Measurements from ENCODE around the gene CEPT1.

Gene CEPT1

DNA sequence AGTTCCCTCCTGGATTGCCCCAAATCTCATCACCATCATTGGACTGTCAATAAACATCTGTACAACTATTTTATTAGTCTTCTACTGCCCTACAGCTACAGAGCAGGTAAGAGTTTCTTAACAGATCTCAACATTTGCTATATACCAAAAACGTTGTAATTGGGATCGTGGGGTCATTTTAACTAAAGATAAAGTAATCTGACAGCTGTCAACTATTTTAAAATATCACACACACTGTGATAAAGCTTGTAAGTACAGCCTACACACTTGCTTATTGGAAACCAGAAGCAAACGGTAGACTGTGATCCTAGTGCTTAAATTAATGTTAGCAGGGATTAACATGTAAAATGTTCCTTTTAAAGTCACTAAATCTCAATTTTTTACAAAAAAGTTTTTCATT, 7.9 kb downstream of the CEPT1 start:
- DNase-seq = no peak

- no peak for DNase-seq
These were observed 8.4 kb downstream of the CEPT1 start for GRCh38 chr1:111148376-111148881.

GRCh38 chr1:111151838-111152237, 11.8 kb downstream of the CEPT1 start:
- no peak for DNase-seq

GRCh38 chr1:111154021-111154999, 14.3 kb downstream of the CEPT1 start:
- no peak for DNase-seq

DNA sequence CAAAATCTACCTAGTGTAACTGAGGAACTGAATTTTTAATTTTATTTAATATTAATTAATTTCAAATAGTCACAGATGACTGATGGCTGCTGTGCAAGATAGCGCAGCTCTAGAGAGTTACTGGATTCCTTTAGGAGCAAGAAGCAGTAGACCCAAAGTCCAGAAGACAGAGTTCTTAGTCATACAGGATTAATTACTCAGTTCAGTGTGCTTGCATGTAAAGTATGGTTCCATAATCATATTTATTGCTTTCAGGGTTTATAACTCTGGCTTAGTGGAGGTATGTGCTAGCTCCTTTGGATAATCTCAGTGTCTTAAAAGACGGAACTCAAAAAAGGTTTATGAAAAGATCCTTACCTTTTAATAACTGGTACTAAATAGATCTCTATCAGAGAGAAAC, 17.4 kb downstream of the CEPT1 start:
- DNase-seq = no peak

- no peak for DNase-seq
These were observed 21.9 kb downstream of the CEPT1 start for GRCh38 chr1:111161843-111162487.

- DNase-seq = no peak
These were observed 22.5 kb downstream of the CEPT1 start for GRCh38 chr1:111162488-111162880.

DNA sequence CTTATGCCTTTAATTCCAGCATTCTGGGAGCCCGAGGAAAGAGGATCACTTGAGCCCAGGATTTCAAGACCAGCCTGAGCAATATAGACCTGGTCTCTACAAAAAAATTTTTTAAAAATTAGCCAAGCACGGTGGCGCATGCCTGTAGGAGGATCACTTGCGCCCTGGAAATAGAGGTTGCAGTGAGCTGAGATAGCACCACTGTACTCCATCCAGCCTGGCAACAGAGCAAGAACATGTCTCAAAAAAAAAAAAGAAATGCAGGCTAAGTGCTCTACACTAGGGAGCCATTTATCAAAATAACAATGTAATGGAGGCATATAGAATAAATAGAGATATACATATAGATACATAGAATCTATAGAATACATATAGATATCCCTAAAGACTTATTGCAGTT, 23.3 kb downstream of the CEPT1 start:
- DNase-seq = no peak

DNA sequence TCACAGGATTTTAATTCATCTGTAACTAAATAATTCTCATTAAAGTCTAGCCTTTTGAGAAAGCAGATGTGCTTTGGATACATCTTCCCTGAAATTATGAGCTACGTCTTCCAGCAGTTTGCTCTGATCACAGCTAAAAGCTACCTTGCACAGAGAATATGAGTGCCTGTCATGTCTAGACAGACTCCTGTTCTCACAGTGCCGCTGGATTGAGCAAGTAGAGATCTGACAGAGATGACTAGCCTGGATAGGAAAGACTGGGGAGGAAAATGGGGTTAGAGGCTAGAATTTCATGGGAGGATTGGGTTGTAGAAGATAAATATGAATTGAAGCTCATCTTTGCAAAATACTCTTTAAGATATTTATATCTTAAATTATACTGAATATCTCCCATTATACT, 24.1 kb downstream of the CEPT1 start:
- no peak for DNase-seq

- DNase-seq = no peak
These were observed 32.4 kb downstream of the CEPT1 start for GRCh38 chr1:111172463-111172862.

GRCh38 chr1:111174070-111174469, 34.0 kb downstream of the CEPT1 start:
- DNase-seq = no peak

DNA sequence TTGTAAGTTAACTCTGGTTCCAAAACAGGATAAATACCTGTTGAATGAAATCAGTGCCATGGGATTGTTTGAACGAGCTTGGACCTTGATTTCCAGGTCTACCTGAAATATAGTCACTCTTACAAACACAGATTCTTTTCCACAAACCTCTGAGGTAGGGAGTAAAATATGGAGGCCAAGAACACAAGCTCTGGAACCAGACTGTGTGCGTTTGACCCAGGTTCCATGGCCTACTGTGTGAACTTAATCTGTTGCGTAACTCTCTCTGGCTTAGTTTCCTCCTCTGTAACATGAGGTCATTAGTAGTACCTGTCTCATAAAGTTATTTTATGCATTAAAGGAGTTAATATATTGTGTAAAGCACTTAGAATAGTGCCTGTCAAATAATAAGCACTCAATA, 35.3 kb downstream of the CEPT1 start:
- no peak for DNase-seq

DNA sequence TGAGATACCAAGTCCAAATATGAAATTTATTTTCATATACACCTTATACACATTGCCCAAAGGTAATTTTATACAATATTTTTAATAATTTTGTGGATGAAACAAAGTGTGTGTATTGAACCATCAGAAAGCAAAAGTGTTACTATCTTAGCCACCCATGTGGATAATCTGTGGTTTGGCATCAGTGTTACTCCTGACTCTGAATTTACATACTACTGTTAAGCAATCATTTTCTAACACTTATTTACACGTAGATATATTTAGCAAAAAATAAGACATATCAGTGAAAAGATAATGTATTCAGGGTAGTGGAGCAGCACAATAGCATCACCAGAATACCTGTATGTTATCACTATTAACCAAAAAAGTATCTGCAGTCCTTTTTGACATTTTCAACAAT, 36.7 kb downstream of the CEPT1 start:
- DNase-seq = no peak

GRCh38 chr1:111179968-111180533, 40.0 kb downstream of the CEPT1 start:
- DNase-seq = no peak

DNA sequence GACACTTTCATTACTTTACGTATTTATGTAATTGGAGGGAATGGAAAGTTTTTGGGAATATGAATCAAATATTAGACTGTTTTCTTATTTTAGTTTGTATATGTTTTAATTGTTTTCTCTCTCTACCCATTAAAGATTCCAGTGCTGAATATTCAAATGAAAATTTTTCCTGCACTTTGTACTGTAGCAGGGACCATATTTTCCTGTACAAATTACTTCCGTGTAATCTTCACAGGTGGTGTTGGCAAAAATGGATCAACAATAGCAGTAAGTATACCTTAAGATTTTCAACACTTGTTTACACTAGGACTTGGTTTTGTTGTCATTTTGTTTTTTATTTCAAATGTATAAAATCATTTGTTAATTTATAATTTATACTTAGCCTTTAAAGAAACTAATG, 42.0 kb downstream of the CEPT1 start:
- no peak for DNase-seq

DNA sequence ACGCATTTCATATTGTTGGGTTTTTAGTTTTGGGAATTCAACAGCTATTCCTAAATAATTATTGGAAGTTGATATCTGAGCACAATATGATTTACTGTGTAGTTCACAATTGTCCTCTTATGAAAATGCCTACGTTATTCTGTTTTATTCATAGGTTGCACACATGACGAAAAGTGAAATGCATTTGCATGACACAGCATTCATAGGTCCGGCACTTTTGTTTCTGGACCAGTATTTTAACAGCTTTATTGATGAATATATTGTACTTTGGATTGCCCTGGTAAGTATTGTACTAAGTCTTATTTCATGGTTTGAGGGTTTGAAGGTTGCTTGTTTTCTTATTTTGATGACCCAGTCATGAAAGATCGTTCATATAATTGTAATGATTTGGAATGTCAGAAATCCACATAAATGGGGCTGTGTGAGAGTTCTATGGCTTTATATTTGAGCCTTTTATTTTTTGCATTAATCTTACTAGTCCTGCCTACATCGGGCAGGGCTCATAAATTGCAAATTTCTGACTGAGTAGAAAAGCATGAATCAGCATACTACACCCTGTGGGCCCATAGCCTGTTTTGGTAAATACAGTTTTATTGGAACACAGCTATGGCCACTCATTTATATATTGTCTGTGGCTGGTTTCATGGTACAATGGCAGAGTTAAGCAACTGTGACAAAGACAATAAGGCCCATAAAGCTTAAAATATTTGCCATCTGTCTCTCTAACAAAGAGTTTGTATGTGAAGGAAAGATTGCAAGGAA, 43.5 kb downstream of the CEPT1 start:
- DNase-seq = no peak

DNA sequence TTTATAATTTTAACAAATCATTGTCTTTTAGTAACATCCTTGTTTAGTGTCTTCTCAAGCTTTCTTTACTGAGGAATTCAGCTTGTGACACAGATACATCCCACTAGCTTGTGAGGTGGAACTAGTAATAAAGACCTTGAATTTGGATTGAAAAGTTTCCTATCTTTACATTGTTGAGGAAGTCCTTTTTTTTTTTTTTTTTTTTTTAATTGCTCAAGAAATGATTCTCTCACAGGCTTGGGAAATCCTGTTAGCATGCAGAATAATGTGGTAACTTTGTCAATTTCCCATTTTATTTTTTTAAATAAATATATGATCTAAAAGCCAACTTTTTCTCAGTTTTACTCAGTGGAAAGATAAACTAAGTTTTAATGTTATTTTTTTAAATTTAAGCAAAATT, 44.6 kb downstream of the CEPT1 start:
- no peak for DNase-seq

DNA sequence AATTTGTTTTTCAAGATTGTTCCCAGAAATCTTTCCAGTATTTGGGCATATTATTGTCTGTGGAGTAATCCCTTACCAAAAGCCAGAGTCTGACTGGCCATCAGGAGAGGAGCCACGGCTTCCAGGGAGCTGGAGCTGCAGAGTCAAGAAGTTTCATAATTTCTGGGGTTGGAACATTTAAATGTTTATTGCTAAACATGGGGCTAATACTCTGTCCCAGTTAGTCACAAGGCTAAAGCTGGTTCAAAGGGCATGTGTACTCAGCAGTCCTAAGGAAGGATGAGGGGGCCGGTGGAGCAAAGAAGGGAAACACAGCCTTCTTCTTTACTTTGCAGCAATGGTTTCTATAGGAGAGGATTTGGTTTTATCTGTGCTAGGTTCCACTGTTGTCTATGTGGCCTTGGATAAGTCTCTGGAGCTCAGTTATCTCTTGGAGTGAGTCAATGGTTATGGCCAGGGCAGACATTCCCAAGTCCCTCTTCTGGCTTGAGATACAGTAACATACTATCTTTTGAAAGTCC, 51.0 kb downstream of the CEPT1 start:
- no peak for DNase-seq

GRCh38 chr1:111191496-111191895, 51.5 kb downstream of the CEPT1 start:
- no peak for DNase-seq

DNA sequence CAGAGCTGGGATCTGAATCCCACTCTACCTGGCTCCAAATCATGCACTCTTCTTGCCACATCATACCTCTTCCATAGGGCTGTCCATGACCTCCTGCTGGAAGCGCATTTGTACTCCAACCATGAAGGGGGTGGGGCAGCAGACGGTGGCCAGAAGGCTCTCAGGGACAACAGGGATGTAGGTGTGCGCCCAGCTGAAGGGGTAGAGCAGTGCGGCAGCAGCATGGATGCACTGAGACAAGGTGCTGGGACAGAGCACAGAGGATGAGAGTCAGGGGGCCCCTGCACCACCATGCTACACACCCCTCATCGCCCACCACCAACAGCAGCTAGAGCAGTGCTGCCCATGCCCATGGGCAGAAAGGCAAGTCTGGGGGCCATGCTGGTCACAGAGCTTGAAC, 52.1 kb downstream of the CEPT1 start:
- no peak for DNase-seq

DNA sequence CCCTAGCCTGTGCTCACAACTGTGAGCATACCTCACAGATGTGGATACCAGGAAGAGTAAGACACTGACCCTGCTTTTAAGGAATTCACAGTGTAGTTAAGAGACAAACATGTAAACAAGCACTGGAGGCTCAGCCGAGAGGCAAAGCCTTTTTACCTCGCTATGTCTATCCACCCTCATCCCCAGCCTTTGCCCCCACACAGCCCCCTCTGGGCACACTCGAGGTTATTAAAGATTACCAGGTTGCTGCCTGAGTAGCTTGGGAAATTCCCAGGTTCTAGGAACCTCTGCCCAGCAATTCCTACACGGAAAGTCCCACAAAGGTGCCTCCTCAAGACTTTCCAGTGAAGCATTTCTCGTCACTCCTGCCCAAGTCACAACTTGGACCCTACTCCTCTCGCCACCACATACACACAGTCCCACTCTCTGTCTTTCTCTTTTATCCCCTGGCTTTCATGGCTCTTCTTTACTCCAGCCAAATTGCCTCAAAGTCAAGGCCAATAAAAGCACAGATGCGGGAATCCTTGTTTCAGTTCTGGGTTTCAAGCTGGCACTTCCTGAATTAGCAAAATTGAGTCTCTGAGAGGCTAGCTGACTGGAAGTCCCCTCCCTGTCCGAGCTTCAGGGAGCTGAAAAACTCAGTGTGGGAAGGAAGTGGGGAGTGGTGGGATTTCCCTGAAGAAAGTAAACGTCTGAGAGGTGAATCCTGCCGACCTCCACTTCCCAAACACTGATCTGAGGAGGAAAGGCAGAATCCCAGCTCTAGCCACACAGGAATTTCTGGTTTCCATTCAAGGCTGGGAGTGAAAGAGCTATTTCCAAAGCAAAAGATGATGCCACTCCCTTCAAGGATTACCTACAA, 52.9 kb downstream of the CEPT1 start:
- no peak for DNase-seq

All from stimulated activated CD4-positive, alpha-beta T cell treated with anti-CD3 and anti-CD28 coated beads, Interleukin-2, amount 100 ng/mL, for 24 hours (primary cell).